Muscle layer of colon (tissue), 2 donors: ENCODE results near the gene BICC1.

Experiments used
- H3K27ac ChIP-seq: one replicate; pipeline ENCODE4 v1.7.0; 2013; ENCODE audit warnings: low read depth, mild to moderate bottlenecking, low read length, moderate library complexity
- H3K27me3 ChIP-seq, 2 donors: one replicate each; pipeline ENCODE4 v1.7.0; 2013; ENCODE audit warnings: low read length in 2 of 2, mild to moderate bottlenecking in 2 of 2; ENCODE audit not compliant: insufficient read depth in 2 of 2, control insufficient read depth in 1 of 2
- H3K36me3 ChIP-seq: one replicate; pipeline ENCODE4 v1.7.0; 2013; ENCODE audit warnings: mild to moderate bottlenecking, low read length; ENCODE audit not compliant: insufficient read depth
- H3K4me1 ChIP-seq: one replicate; pipeline ENCODE4 v1.7.0; 2013; ENCODE audit warnings: mild to moderate bottlenecking, low read length; ENCODE audit not compliant: insufficient read depth
- H3K4me3 ChIP-seq, 2 donors: one replicate each; pipeline ENCODE4 v1.7.0; 2013; ENCODE audit warnings: low read length in 2 of 2, low read depth in 1 of 2, mild to moderate bottlenecking in 1 of 2, moderate library complexity in 1 of 2
- H3K9ac ChIP-seq: one replicate; pipeline ENCODE4 v1.7.0; 2013; ENCODE audit warnings: low read length
- H3K9me3 ChIP-seq: one replicate; pipeline ENCODE4 v1.7.0; 2013; ENCODE audit warnings: mild to moderate bottlenecking, low read length
- donor health status: abdominal sarcoma.
- donor health status: Adenocarcinoma of cecum.

BICC1 gene

DNA sequence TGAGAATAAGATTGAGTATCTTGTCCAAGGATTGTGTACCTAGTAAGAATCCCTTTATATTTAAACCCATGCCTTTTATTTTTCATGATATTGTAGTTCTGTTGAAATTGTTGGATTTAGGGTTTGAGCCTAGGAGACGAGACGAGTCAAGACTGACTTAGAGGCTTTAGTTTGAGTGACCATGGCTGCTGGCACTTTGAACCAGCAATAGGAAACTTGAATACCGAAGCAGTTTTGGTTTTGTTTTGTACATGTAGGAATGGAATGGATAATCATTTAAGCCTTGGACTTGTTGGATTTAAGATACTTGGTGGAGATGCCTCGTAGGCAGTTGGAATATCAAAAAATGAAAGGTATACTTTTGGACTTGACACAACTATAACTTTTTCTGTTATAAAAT lies 229.0 kb downstream of the BICC1 start:
- Histone ChIP-seq H3K4me3 (no peak overlapping the region), H3K36me3 (no peaks in the 10 kb centered on the region), H3K9ac (no peak overlapping the region), H3K27me3 (no peaks in the 10 kb centered on the region), H3K27ac (no peak overlapping the region), H3K4me1 (peaks cover 6% of the 10 kb centered on the region), H3K9me3 (no peaks in the 10 kb centered on the region)

DNA sequence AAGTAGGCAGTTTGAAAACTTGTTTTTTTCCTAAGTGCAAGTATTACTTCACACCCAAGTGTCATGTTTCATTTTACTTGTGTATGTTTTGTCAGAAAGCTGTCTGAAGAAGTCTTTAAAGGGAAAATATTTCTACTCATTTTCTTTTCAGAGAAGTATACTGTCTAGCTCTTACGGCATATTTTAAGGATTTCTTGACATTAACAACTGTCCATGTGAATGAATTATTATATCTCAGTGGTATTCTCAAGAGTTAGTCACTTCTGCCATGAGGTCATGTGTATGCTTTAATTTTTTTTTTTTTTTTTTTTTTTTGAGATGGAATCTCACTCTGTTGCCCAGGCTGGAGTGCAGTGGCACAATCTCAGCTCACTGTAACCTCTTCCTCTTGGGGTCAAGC lies 229.5 kb downstream of the BICC1 start:
- H3K4me3 ChIP-seq = no peak overlapping the region
- H3K27me3 ChIP-seq = no peaks in the 10 kb centered on the region
- no peaks in the 10 kb centered on the region for H3K9me3 ChIP-seq
- no peak overlapping the region for H3K27ac ChIP-seq
- no peak overlapping the region for H3K9ac ChIP-seq
- no peaks in the 10 kb centered on the region for H3K36me3 ChIP-seq
- H3K4me1 ChIP-seq = peaks cover 8% of the 10 kb centered on the region

DNA sequence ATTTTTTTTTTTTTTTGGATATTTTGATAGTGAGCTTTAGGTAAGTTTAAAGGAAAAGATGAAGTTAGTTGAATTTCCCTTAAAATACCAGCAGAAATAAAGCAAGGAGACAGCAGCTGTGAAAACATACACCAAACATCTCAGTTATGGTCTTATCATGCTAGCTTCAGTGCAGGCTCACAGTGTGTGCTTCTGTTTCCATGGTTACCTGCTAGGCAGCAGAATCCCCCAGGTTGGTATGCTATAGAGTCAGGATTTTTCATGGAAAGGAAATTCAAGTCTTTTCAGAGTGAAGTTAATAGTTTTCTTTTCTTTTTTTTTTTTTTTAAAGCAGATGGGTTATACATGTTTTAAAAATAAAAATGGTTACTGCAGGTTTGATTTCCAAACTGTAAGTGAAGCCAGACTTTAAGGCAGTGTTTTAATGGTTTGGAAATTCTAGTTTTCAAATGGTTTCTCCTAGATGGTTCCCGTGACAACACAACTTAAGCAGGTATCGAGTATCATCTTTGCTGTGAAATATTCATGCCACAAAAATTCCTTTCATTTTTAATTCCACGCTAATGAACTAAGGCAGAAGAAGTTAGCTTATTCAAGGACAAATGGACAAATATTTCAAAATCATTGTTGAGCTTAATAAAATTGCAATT lies 230.9 kb downstream of the BICC1 start:
- H3K9ac ChIP-seq = no peak overlapping the region
- peaks cover 8% of the 10 kb centered on the region for H3K4me1 ChIP-seq
- no peak overlapping the region for H3K27ac ChIP-seq
- no peak overlapping the region for H3K4me3 ChIP-seq
- H3K9me3 ChIP-seq = no peaks in the 10 kb centered on the region
- H3K36me3 ChIP-seq = no peaks in the 10 kb centered on the region
- H3K27me3 ChIP-seq = no peaks in the 10 kb centered on the region

DNA sequence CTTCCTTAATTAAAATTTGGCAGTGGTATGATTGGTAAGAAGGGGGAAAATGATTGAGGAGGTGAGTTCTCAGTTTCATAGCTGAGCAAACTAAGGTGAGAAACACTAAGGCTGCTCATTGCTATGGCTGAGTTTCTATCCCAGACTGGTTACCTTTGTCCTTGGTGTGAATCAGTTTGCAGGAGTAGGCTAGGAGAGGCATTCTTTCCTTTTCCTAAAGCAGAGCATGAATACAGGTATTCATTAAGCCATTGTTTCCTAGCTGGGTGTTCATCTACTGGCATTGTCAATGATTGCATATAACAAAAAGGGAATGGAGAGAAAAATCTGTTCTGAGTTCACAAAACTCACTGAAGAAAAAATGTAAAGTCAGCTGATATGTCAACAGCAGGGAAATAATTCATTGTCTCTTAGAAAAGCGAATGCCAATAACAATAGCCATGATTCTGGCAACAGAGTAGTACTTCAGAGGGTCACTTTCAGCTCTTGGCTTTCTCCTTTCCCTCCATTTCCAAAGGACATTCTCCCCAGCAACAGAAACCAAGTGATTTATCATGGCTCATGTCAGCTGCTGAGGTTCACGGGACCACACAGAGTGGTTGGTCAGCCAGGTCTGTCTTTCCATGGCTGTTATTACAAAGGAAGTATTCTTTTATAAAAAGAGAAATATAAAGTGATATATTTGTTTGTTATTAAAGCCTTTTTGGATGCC lies 234.0 kb downstream of the BICC1 start:
- H3K36me3 ChIP-seq = no peaks in the 10 kb centered on the region
- no peak overlapping the region for H3K9ac ChIP-seq
- H3K4me1 ChIP-seq = peaks cover 8% of the 10 kb centered on the region
- no peak overlapping the region for H3K4me3 ChIP-seq
- no peaks in the 10 kb centered on the region for H3K9me3 ChIP-seq
- H3K27ac ChIP-seq = no peak overlapping the region
- H3K27me3 ChIP-seq = no peaks in the 10 kb centered on the region

DNA sequence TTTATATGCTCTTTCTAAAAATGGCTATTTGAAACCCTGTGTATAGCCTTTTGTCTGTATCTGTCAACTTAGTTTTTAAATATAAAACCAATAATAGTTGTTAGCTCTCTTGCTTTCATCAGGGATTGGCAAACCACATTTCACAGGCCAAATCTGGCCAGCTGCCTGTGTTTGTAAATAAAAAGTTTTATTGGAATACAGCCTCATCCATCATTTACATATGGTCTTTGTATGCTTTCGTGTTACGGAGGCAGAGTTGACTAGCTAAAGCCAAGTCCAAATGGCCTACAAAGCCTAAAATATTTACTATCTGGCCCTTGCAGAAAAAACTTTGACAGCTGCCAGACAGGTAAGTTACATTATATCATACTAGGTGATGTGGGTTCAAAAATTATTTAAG lies 235.0 kb downstream of the BICC1 start:
- H3K27ac ChIP-seq = no peak overlapping the region
- H3K36me3 ChIP-seq = no peaks in the 10 kb centered on the region
- peak overlapping the region in 1 of 2 donors; percentile 14 for H3K4me3 ChIP-seq
- H3K27me3 ChIP-seq = no peaks in the 10 kb centered on the region
- peaks cover 8% of the 10 kb centered on the region for H3K4me1 ChIP-seq
- H3K9me3 ChIP-seq = no peaks in the 10 kb centered on the region
- no peak overlapping the region for H3K9ac ChIP-seq

DNA sequence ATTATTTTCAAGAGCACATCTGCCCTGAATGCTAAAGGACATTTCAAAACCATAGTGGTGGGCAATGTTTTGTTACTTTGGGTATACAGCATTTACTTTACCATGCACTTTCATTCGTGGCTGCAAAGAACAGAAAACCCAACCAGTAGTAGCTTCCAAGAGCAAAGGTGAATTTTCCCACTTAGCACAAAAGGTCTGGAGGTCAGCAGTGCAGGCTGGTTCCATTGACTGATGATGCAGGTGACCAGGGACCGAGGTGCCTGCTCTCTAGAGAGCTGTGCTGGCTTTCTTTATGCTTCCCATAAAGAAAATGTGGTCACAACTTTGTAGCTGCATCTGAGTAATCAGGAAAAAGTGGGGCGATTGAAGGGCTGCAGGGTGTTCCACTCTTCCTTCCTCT lies 240.0 kb downstream of the BICC1 start:
- no peaks in the 10 kb centered on the region for H3K9me3 ChIP-seq

DNA sequence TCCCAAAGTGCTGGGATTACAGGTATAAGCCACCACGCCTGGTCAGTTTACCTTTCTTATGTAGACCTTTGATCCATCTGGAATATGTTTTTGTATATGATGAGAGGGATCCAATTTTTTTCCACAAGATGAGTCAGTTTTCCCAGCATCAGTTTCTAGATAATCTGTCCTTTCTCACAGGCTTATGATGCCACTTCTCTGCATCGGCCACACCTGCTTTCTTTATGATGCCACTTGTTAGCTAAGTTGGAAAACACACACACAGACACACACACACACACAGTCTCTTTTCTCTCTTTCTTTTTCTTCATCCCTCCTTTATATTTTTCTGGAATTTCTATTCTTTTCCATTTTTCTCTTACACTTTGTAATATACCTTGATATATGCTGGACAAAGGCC lies 240.8 kb downstream of the BICC1 start:
- Histone ChIP-seq H3K4me1 (peaks cover 9% of the 10 kb centered on the region), H3K4me3 (no peak overlapping the region), H3K27ac (no peak overlapping the region), H3K27me3 (no peaks in the 10 kb centered on the region), H3K9ac (no peak overlapping the region), H3K36me3 (no peaks in the 10 kb centered on the region), H3K9me3 (no peaks in the 10 kb centered on the region)

More for the DNA sequence above, 240.0 kb downstream of the BICC1 start:
- H3K4me1 ChIP-seq = peaks cover 3% of the 10 kb centered on the region
- no peaks in the 10 kb centered on the region for H3K36me3 ChIP-seq
- no peak overlapping the region for H3K27ac ChIP-seq
- H3K27me3 ChIP-seq = no peaks in the 10 kb centered on the region
- H3K9ac ChIP-seq = no peak overlapping the region
- no peak overlapping the region for H3K4me3 ChIP-seq

DNA sequence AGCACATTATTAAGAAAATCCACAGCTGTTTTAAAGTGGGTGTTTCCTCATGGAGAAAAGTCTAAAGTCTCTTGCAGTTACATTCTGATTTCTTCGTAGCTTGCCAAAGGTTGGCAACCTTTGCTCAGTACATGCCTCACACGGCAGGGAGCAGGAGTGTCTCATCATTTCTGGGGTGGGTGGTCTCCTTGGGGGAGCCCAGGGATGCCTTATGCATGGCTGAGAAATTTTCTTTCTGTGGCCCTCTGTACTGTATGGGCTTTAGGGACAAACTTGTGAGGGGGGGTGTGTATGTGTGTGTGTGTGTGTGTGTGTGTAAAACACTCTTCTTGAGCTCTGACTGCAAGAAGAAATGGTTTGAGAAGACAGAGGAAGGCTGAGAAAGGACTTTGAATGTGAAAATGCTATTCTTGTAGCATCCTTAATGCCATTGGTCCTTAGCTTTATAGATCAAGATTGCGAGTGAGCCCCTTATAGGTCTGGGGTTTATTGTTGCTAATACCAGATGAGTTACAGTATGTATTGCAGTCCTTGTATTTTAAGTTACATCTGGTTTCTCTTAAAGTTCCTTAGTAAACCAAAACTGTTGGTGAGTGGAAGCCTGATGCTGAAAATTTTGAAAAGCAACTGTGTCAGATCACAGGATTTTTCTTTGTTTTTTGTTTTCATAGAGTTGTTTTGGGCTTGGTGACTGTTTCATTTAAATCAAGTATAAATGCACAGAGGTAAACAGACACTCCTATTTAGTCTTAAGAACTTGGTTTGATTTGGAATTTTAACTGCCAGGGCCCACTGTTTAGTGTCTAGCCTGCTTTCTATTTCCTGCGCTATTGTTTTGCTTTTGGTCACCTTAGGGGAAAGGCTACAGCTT lies 242.0 kb downstream of the BICC1 start:
- H3K4me3 ChIP-seq = no peak overlapping the region
- H3K9ac ChIP-seq = no peak overlapping the region
- no peak overlapping the region for H3K27ac ChIP-seq
- H3K9me3 ChIP-seq = no peaks in the 10 kb centered on the region
- H3K36me3 ChIP-seq = no peaks in the 10 kb centered on the region
- H3K4me1 ChIP-seq = peaks cover 9% of the 10 kb centered on the region
- H3K27me3 ChIP-seq = no peaks in the 10 kb centered on the region

DNA sequence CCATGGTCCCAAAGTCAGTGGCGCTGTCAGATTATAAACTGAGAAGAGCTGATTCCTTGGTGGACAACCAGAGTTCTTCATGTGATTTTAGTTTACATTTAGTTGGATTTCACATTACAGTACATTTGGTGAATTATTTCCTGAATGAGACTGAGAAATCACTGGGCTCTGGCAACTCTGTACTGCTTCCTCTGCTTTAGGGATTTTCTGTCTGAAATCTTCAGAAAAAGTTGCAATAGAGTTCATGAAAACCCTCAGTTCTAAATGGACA lies 242.6 kb downstream of the BICC1 start:
- Histone ChIP-seq H3K27me3 (no peaks in the 10 kb centered on the region), H3K36me3 (no peaks in the 10 kb centered on the region), H3K9ac (no peak overlapping the region), H3K4me3 (no peak overlapping the region), H3K27ac (no peak overlapping the region), H3K9me3 (no peaks in the 10 kb centered on the region), H3K4me1 (peaks cover 9% of the 10 kb centered on the region)

DNA sequence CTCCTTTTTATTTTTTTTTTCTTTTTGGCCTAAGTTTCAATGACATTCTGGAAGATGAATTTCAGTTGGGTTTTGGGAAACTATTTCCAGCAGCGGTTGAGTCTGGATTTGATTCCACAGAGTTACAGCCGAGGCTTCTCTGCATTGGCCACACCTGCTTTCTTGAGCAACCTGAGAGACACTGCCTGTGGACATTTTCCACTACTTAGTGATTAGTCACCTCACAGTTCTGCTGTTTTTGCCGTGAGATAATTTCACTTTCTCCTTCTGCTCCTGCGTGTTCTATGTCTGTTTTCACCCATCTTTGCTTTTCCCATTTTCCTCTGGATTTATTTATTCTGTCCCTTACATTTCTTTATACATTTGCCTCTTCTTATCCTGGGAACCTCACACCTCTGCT lies 243.0 kb downstream of the BICC1 start:
- Histone ChIP-seq H3K4me3 (peak overlapping the region in 1 of 2 donors; percentile 19), H3K36me3 (no peaks in the 10 kb centered on the region), H3K9me3 (no peaks in the 10 kb centered on the region), H3K27ac (no peak overlapping the region), H3K4me1 (peaks cover 9% of the 10 kb centered on the region), H3K9ac (peak overlapping the region; percentile 31), H3K27me3 (no peaks in the 10 kb centered on the region)

DNA sequence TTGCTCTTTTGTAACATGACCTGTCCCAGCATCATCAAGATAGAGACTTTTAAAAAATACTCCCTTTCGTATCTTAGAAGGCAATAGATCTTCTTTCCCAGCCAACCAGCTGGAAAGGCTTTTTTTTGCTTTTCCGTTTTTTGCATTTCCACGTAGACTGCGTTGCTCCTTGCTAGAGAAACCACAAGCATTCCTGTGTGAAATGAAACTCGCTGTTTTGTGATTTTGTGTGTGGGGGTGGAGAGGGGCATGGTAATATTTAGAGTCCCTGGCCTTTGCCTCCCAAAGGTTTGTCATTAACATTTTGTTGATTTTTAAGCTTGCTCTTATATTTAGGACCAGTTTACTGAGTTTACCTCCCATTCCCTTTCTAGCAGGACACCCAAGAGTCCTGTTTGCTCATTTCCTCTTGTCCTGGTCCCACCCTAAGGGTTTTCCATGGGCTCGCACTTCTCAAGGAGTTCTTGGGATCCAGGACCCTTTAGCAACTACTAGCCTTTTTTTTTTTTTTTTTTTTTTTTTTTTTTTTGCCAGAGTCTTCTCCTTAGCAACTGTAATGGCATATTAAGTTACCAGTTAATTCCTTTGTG lies 243.6 kb downstream of the BICC1 start:
- Histone ChIP-seq H3K4me3 (peak overlapping the region in 1 of 2 donors; percentile 19), H3K27ac (no peak overlapping the region), H3K4me1 (peaks cover 9% of the 10 kb centered on the region), H3K9ac (peak overlapping the region; percentile 31), H3K36me3 (no peaks in the 10 kb centered on the region), H3K9me3 (no peaks in the 10 kb centered on the region), H3K27me3 (no peaks in the 10 kb centered on the region)
